Non-pigmented ciliary epithelial cell (primary cell): ENCODE measurements around the gene CNTNAP2.

Source experiments
- DNase-seq: peaks from one replicate; pipeline ENCODE4 v3.0.0-alpha.2; 2010; ENCODE audit warnings: low read depth

The CNTNAP2 gene

GRCh38 chr7:146116521-146117222 is at the start of gene CNTNAP2:
TSS of gene CNTNAP2 (plus strand) at chr7:146116801. CDS start at chr7:146116877, 76 bp downstream.
- DNase-seq = no peak

- DNase-seq = no peak
Measured at GRCh38 chr7:146067880-146068279, 48.7 kb upstream of the CNTNAP2 start.

GRCh38 chr7:146074195-146074765 is 42.3 kb upstream of the CNTNAP2 start:
- no peak for DNase-seq

- no peak for DNase-seq
Measured at GRCh38 chr7:146076344-146076743, 40.3 kb upstream of the CNTNAP2 start.

- no peak for DNase-seq
Measured at GRCh38 chr7:146084086-146084485, 32.5 kb upstream of the CNTNAP2 start.

- peak; percentile 3 for DNase-seq
Measured at GRCh38 chr7:146090023-146090645, 26.5 kb upstream of the CNTNAP2 start.

GRCh38 chr7:146094356-146094755 is 22.2 kb upstream of the CNTNAP2 start:
- DNase-seq = no peak

GRCh38 chr7:146096994-146097393 is 19.6 kb upstream of the CNTNAP2 start:
- DNase-seq = no peak

- DNase-seq = no peak
Measured at GRCh38 chr7:146106319-146106718, 10.3 kb upstream of the CNTNAP2 start.

GRCh38 chr7:146112755-146113154 is 3.8 kb upstream of the CNTNAP2 start:
- DNase-seq = no peak

GRCh38 chr7:146115548-146115850 is 1.1 kb upstream of the CNTNAP2 start:
- no peak for DNase-seq

GRCh38 chr7:146115851-146116520 is 615 bp upstream of the CNTNAP2 start:
- no peak for DNase-seq

- no peak for DNase-seq
Measured at GRCh38 chr7:146117576-146117975, 975 bp downstream of the CNTNAP2 start.

GRCh38 chr7:146119002-146119401 is 2.4 kb downstream of the CNTNAP2 start:
- no peak for DNase-seq

- DNase-seq = no peak
Measured at GRCh38 chr7:146123715-146124114, 7.1 kb downstream of the CNTNAP2 start.

GRCh38 chr7:146126767-146127509 is 10.3 kb downstream of the CNTNAP2 start:
- no peak for DNase-seq

- no peak for DNase-seq
Measured at GRCh38 chr7:146129296-146129695, 12.7 kb downstream of the CNTNAP2 start.

- no peak for DNase-seq
Measured at GRCh38 chr7:146129997-146130396, 13.4 kb downstream of the CNTNAP2 start.

GRCh38 chr7:146131701-146132100 is 15.1 kb downstream of the CNTNAP2 start:
- DNase-seq = no peak

GRCh38 chr7:146136357-146136875 is 19.8 kb downstream of the CNTNAP2 start:
- DNase-seq = no peak

GRCh38 chr7:146138926-146139325 is 22.3 kb downstream of the CNTNAP2 start:
- no peak for DNase-seq

GRCh38 chr7:146146831-146147486 is 30.4 kb downstream of the CNTNAP2 start:
- DNase-seq = peak; percentile 41
